Astrocyte (in vitro differentiated cells and primary cell): ENCODE results near the gene IRF1. TPM values are rescaled to one million over a fixed set of nuclear protein-coding genes. Genes with fewer than 3 reads are reported as not detected.
A peak's percentile ranks its signal among the peaks of the same experiment; 100 is the strongest.

ENCODE experiments used
- DNase-seq: peaks from one replicate; pipeline ENCODE4 v3.0.0-alpha.2; 2010; ENCODE audit warnings: low read depth
- FAIRE-seq: peaks from 2 replicates; lab custom pipeline; 2011; peaks lifted over from hg19 to GRCh38; lab: Jason Lieb, UNC
- H2AFZ ChIP-seq: 2 replicates; pipeline ENCODE4 v1.6.0; 2012; ENCODE audit warnings: low read depth, low read length, inconsistent platforms
- H3K27ac ChIP-seq: 2 replicates; pipeline ENCODE4 v1.5.1; 2011; ENCODE audit warnings: low read depth, low read length, inconsistent platforms
- H3K27me3 ChIP-seq: 2 replicates; pipeline ENCODE4 v1.6.0; 2011; ENCODE audit warnings: low read length, inconsistent platforms; ENCODE audit not compliant: insufficient read depth
- H3K36me3 ChIP-seq: 2 replicates; pipeline ENCODE4 v1.5.1; 2011; ENCODE audit warnings: low read length, inconsistent platforms; ENCODE audit not compliant: insufficient read depth
- H3K4me1 ChIP-seq: 2 replicates; pipeline ENCODE4 v1.5.1; 2011; ENCODE audit warnings: low read length, inconsistent platforms; ENCODE audit not compliant: insufficient read depth
- H3K4me2 ChIP-seq: 2 replicates; pipeline ENCODE4 v1.6.0; 2012; ENCODE audit warnings: low read length, inconsistent platforms
- H3K4me3 ChIP-seq: 2 replicates; pipeline ENCODE4 v1.5.1; 2011; ENCODE audit warnings: low read depth, mild to moderate bottlenecking, low read length, inconsistent platforms; ENCODE audit not compliant: insufficient read depth
- H3K79me2 ChIP-seq: 2 replicates; pipeline ENCODE4 v1.6.0; 2012; ENCODE audit warnings: mild to moderate bottlenecking, low read length, inconsistent platforms; ENCODE audit not compliant: insufficient read depth
- H3K9ac ChIP-seq: 2 replicates; pipeline ENCODE4 v1.6.0; 2012; ENCODE audit warnings: mild to moderate bottlenecking, low read length, inconsistent platforms
- H3K9me3 ChIP-seq: 2 replicates; pipeline ENCODE4 v1.5.1; 2012; ENCODE audit warnings: low read depth, mild to moderate bottlenecking, low read length, inconsistent platforms; ENCODE audit not compliant: insufficient read depth
- H4K20me1 ChIP-seq: 2 replicates; pipeline ENCODE4 v1.6.0; 2012; ENCODE audit warnings: low read length, inconsistent platforms; ENCODE audit not compliant: insufficient read depth
- H3K27ac Mint-ChIP-seq: one replicate; pipeline ENCODE4 v1.8.0; 2021; ENCODE audit warnings: mild to moderate bottlenecking, mixed read lengths; ENCODE audit not compliant: unreplicated experiment
- H3K27me3 Mint-ChIP-seq: one replicate; pipeline ENCODE4 v1.8.0; 2021; ENCODE audit warnings: low read depth, mixed read lengths; ENCODE audit not compliant: unreplicated experiment
- H3K36me3 Mint-ChIP-seq: one replicate; pipeline ENCODE4 v1.8.0; 2021; ENCODE audit warnings: low read depth, mixed read lengths; ENCODE audit not compliant: unreplicated experiment
- H3K4me1 Mint-ChIP-seq: one replicate; pipeline ENCODE4 v1.8.0; 2021; ENCODE audit warnings: low read depth, mixed read lengths; ENCODE audit not compliant: unreplicated experiment
- H3K4me3 Mint-ChIP-seq: one replicate; pipeline ENCODE4 v1.8.0; 2021; ENCODE audit warnings: mild to moderate bottlenecking, moderate library complexity, mixed read lengths; ENCODE audit not compliant: unreplicated experiment
- H3K9me3 Mint-ChIP-seq: one replicate; pipeline ENCODE4 v1.8.0; 2021; ENCODE audit warnings: mild to moderate bottlenecking, mixed read lengths; ENCODE audit not compliant: unreplicated experiment
- CTCF ChIP-seq: IDR thresholded peaks from 2 replicates; pipeline ENCODE4 v1.5.1; 2011; ENCODE audit warnings: low read depth, mild to moderate bottlenecking, inconsistent platforms, low read length, moderate library complexity; ENCODE audit not compliant: insufficient read depth
- EZH2 ChIP-seq: IDR thresholded peaks from 2 replicates; pipeline ENCODE4 v1.6.1; 2012; ENCODE audit warnings: mild to moderate bottlenecking, low read length, inconsistent platforms; ENCODE audit not compliant: insufficient read depth
- total RNA-seq: library from RNA; stranded (reverse); gene quantifications from 2 replicates; pipeline ENCODE4 v1.2.1, GENCODE V29; 2021

IRF1 gene
- total RNA-seq, 1 donor from 2014 or later: 39.7 TPM

GRCh38 chr5:132435447-132435846, 55.1 kb downstream of the IRF1 start:
- Mint-ChIP-seq H3K9me3 (no peaks in the 10 kb centered on the region), H3K36me3 (peaks cover 8% of the 10 kb centered on the region), H3K4me1 (peaks cover 63% of the 10 kb centered on the region), H3K4me3 (no peak overlapping the region), H3K27ac (peak overlapping the region; percentile 77), H3K27me3 (no peaks in the 10 kb centered on the region)
- H3K36me3 ChIP-seq: no peaks in the 10 kb centered on the region
- no peaks in the 10 kb centered on the region for H3K27me3 ChIP-seq
- TF ChIP-seq CTCF: no peak
- no peak for TF ChIP-seq EZH2
- H3K4me1 ChIP-seq: peaks cover 30% of the 10 kb centered on the region
- no peaks in the 10 kb centered on the region for H4K20me1 ChIP-seq
- H3K4me2 ChIP-seq: no peak overlapping the region
- no peak overlapping the region for H3K27ac ChIP-seq
- no peak overlapping the region for H2AFZ ChIP-seq
- H3K9me3 ChIP-seq: no peaks in the 10 kb centered on the region
- H3K79me2 ChIP-seq: peaks cover 4% of the 10 kb centered on the region
- H3K9ac ChIP-seq: no peak overlapping the region
- DNase-seq (no peak), FAIRE-seq (no peak)
- H3K4me3 ChIP-seq: no peak overlapping the region

GRCh38 chr5:132434416-132435286, 55.9 kb downstream of the IRF1 start:
- Histone ChIP-seq H3K9me3 (no peaks in the 10 kb centered on the region), H3K27ac (no peak overlapping the region), H3K27me3 (no peaks in the 10 kb centered on the region), H4K20me1 (no peaks in the 10 kb centered on the region), H3K79me2 (peaks cover 4% of the 10 kb centered on the region), H3K4me2 (peak overlapping the region; percentile 25), H3K4me3 (no peak overlapping the region), H2AFZ (no peak overlapping the region), H3K9ac (no peak overlapping the region), H3K4me1 (peaks cover 25% of the 10 kb centered on the region), H3K36me3 (no peaks in the 10 kb centered on the region)
- DNase-seq (no peak), FAIRE-seq (no peak)
- peaks cover 8% of the 10 kb centered on the region for H3K36me3 Mint-ChIP-seq
- no peak overlapping the region for H3K4me3 Mint-ChIP-seq
- no peak for TF ChIP-seq EZH2
- no peak for TF ChIP-seq CTCF
- peak overlapping the region; percentile 55 for H3K27ac Mint-ChIP-seq
- H3K9me3 Mint-ChIP-seq: no peaks in the 10 kb centered on the region
- no peaks in the 10 kb centered on the region for H3K27me3 Mint-ChIP-seq
- peaks cover 61% of the 10 kb centered on the region for H3K4me1 Mint-ChIP-seq

GRCh38 chr5:132433141-132433540, 57.4 kb downstream of the IRF1 start:
- no peak overlapping the region for H3K4me2 ChIP-seq
- Mint-ChIP-seq H3K27me3 (no peaks in the 10 kb centered on the region), H3K4me3 (no peak overlapping the region), H3K36me3 (peaks cover 8% of the 10 kb centered on the region), H3K27ac (no peak overlapping the region), H3K4me1 (peaks cover 65% of the 10 kb centered on the region), H3K9me3 (no peaks in the 10 kb centered on the region)
- no peaks in the 10 kb centered on the region for H3K9me3 ChIP-seq
- H3K79me2 ChIP-seq: peaks cover 4% of the 10 kb centered on the region
- no peaks in the 10 kb centered on the region for H4K20me1 ChIP-seq
- H3K9ac ChIP-seq: no peak overlapping the region
- FAIRE-seq: no peak
- DNase-seq: no peak
- no peak for TF ChIP-seq EZH2
- no peak for TF ChIP-seq CTCF
- no peaks in the 10 kb centered on the region for H3K36me3 ChIP-seq
- H2AFZ ChIP-seq: no peak overlapping the region
- H3K27ac ChIP-seq: no peak overlapping the region
- H3K27me3 ChIP-seq: no peaks in the 10 kb centered on the region
- H3K4me3 ChIP-seq: no peak overlapping the region
- H3K4me1 ChIP-seq: peaks cover 27% of the 10 kb centered on the region
